ENCODE measurements around the gene TRAF2.

- TF ChIP-seq EZH2 (IDR thresholded peaks at IDR 0.05; ENCODE audit: borderline replicate concordance, low read depth, low read length, severe bottlenecking) (no peak), CTCF (IDR thresholded peaks at IDR 0.05; ENCODE audit: extremely low read depth in 1 of 2, insufficient read depth in 1 of 2, low read depth in 1 of 2, low read length in 2 of 2) (no peak)
These were observed 38.4 kb upstream of the TRAF2 start for GRCh38 chr9:136847826-136848392.
